Colonic mucosa (tissue), 4 donors: ENCODE measurements around the gene CPT1A. TPM values are rescaled to one million over a fixed set of nuclear protein-coding genes. Genes with fewer than 3 reads are reported as not detected.

Experiments used
- DNase-seq: peaks from one replicate; pipeline ENCODE4 v3.0.0-alpha.2; 2020
- H3K27ac ChIP-seq: fragments of 200-600 bp; one replicate; pipeline ENCODE4 v1.8.0; 2021
- H3K27me3 ChIP-seq: fragments of 200-600 bp; one replicate; pipeline ENCODE4 v1.8.0; 2021
- H3K36me3 ChIP-seq: fragments of 200-600 bp; one replicate; pipeline ENCODE4 v1.8.0; 2021
- H3K4me1 ChIP-seq: fragments of 200-600 bp; one replicate; pipeline ENCODE4 v1.8.0; 2021; ENCODE audit warnings: mild to moderate bottlenecking
- H3K4me3 ChIP-seq: fragments of 200-600 bp; one replicate; pipeline ENCODE4 v1.8.0; 2021
- H3K9ac ChIP-seq, 2 donors: one replicate each; pipeline ENCODE4 v1.7.0; 2013; ENCODE audit warnings: control low read depth in 2 of 2, low read depth in 2 of 2, low read length in 2 of 2
- H3K9me3 ChIP-seq: fragments of 200-600 bp; one replicate; pipeline ENCODE4 v1.8.0; 2021
- CTCF ChIP-seq: fragments of 200-600 bp; IDR thresholded peaks from one replicate; pipeline ENCODE4 v1.8.0; 2022; ENCODE audit warnings: antibody characterized with exemption, mild to moderate bottlenecking
- intact Hi-C: fragments of 100-400 bp; cut with DNase I; formaldehyde crosslinking; loops from one replicate; pipeline ENCODE4 v1.14.1; 2022
- total RNA-seq, 2 donors: library from RNA; stranded (reverse); fragmentation: NEBNext Ultra II Directional in 1 of 2; extraction: Animal tissue kit (Norgen Biotek cat#: 25700) in 1 of 2; gene quantifications; one replicate each; pipeline ENCODE4 v1.2.1, GENCODE V29; 2021
- donor health status: healthy.
- donor health status: DM: no; HTN: no; CAD: no.
- donor health status: DM: no; HTN: no; CAD: no.

Gene CPT1A
- total RNA-seq, 2 donors from 2014 or later, result 197 to 213 TPM

DNA sequence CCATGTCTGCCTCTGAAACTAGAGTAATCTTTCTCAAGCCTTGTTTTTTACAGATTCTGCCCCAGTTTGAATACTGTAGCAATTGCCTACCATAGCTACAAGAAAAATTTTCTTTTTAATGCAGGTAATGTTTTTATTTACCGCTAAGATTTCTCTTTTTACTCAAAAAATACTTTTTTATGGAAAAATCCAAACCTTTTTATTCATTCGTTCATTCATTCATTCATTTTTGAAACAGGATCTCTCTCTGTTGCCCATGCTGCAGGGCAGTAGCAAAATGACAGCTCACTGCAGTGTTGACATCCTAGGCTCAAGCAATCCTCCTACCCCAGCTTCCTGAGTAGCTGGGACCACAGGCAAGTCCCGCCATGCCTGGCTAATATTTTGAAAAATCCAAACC lies 2.7 kb upstream of the CPT1A start:
- H3K4me1 ChIP-seq, result no peaks in the 10 kb centered on the region
- DNase-seq, result no peak

DNA sequence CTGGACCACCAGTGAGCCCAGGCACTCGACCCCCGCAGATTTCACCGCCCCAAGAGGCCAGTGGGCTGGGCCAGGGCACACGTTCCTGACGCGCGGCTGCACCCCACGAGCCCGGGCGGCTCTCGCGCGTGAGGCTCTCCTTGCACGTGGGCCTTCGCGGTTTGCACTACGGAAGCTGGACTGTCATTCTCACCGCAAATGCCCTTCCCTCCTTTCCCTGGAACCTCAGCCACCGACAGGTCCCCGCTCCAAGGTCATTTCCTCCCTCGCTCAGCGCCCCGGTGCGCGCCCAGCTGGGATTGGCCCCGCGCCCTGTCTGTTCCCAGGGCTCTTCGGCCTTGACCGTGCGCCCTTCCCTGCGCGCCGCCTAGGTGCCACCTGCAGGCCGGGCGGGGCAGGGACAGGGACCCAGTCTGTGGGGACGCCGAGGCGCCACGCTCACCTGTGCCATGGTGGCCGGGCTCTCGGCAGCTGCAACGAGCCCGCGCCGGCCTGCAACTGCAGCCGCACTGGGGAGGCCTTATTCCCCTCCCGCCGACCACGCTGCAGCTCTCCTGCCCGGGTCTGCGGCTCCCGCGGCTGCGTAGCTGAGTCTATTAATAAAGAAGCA lies 2.1 kb upstream of the CPT1A start:
- TF ChIP-seq CTCF, result peak; percentile 67
- H3K27me3 ChIP-seq, result no peaks in the 10 kb centered on the region
- H3K36me3 ChIP-seq, result no peaks in the 10 kb centered on the region
- no peaks in the 10 kb centered on the region for H3K4me1 ChIP-seq
- peak; percentile 94 for DNase-seq
- H3K27ac ChIP-seq, result peak overlapping the region; percentile 40
- H3K9me3 ChIP-seq, result no peaks in the 10 kb centered on the region
- intact Hi-C loops, result no loop called here
- peak overlapping the region; percentile 44 for H3K4me3 ChIP-seq
- H3K9ac ChIP-seq, result peak overlapping the region; percentile 62 to 85

More for the DNA sequence above, 2.7 kb upstream of the CPT1A start:
- no peak for TF ChIP-seq CTCF
- no peaks in the 10 kb centered on the region for H3K27me3 ChIP-seq
- H3K4me3 ChIP-seq, result peak overlapping the region; percentile 44
- H3K9me3 ChIP-seq, result no peaks in the 10 kb centered on the region
- no peaks in the 10 kb centered on the region for H3K36me3 ChIP-seq
- H3K9ac ChIP-seq, result peak overlapping the region; percentile 33 to 85
- intact Hi-C loops, result no loop called here
- no peak overlapping the region for H3K27ac ChIP-seq

GRCh38 chr11:68843052-68843561 lies 1.4 kb upstream of the CPT1A start:
- peak overlapping the region; percentile 62 to 85 for H3K9ac ChIP-seq
- intact Hi-C loops, result no loop called here
- peaks cover 1% of the 10 kb centered on the region for H3K4me1 ChIP-seq
- no peak for TF ChIP-seq CTCF
- no peaks in the 10 kb centered on the region for H3K36me3 ChIP-seq
- DNase-seq, result peak; percentile 32
- peak overlapping the region; percentile 44 for H3K4me3 ChIP-seq
- H3K27me3 ChIP-seq, result no peaks in the 10 kb centered on the region
- H3K9me3 ChIP-seq, result no peaks in the 10 kb centered on the region
- peak overlapping the region; percentile 28 for H3K27ac ChIP-seq

- Histone ChIP-seq H3K9me3 (no peaks in the 10 kb centered on the region), H3K4me3 (peak overlapping the region; percentile 44), H3K4me1 (peaks cover 7% of the 10 kb centered on the region), H3K9ac (peak overlapping the region in 1 of 2 donors; percentile 85), H3K27me3 (no peaks in the 10 kb centered on the region), H3K36me3 (no peaks in the 10 kb centered on the region), H3K27ac (peak overlapping the region; percentile 89)
- TF ChIP-seq CTCF, result no peak
- no peak for DNase-seq
- intact Hi-C loops, result no loop called here
Measured at GRCh38 chr11:68842427-68843051, 823 bp upstream of the CPT1A start.

GRCh38 chr11:68840661-68841653 lies 759 bp downstream of the CPT1A start:
- Histone ChIP-seq H3K4me1 (peaks cover 11% of the 10 kb centered on the region), H3K27ac (peak overlapping the region; percentile 89), H3K9ac (peak overlapping the region; percentile 99), H3K9me3 (no peaks in the 10 kb centered on the region), H3K36me3 (no peaks in the 10 kb centered on the region), H3K27me3 (no peaks in the 10 kb centered on the region), H3K4me3 (peak overlapping the region; percentile 85)
- intact Hi-C loops, result no loop called here
- no peak for TF ChIP-seq CTCF
- peak; percentile 83 for DNase-seq
